Measurements from ENCODE around the gene GAS6.
"Not testable (repeated sequence)": the region's sequence is repeated elsewhere in the genome, so short reads cannot be mapped to it uniquely, and the experiment has no call there.

Gene GAS6

GRCh38 chr13:113834496-113835200 lies 29.2 kb downstream of the GAS6 start:
- Histone ChIP-seq H3K4me1 (ENCODE audit: control insufficient read depth, insufficient read depth, low read length) (peaks cover 7% of the 10 kb centered on the region), H3K9me3 (ENCODE audit: control insufficient read depth, insufficient read depth, low read depth, low read length) (no peaks in the 10 kb centered on the region), H3K36me3 (ENCODE audit: control insufficient read depth in 2 of 2, insufficient read depth in 1 of 2, low read length in 2 of 2) (peaks cover 0 to 16% of the 10 kb centered on the region in 2 experiments; a peak in 1 of 3 replicates), H3K27ac (ENCODE audit: extremely low read depth, low read depth, low read length) (no peak overlapping the region), H3K4me3 (ENCODE audit: low read depth, low read length) (no peak overlapping the region)
- CTCF ChIA-PET = no interaction called here
- POLR2A ChIA-PET = no interaction called here
- TF ChIP-seq ZNF654 (tag by site-specific recombination; IDR thresholded peaks at IDR 0.05; ENCODE audit: low read depth) = no peak
- TF ChIP-seq KLF7 (tag by site-specific recombination; IDR thresholded peaks at IDR 0.05; ENCODE audit: borderline replicate concordance) = no peak
- TF ChIP-seq ZNF701 (tag by site-specific recombination; IDR thresholded peaks at IDR 0.05) = no peak
- TF ChIP-seq REPIN1 (tag by site-specific recombination; IDR thresholded peaks at IDR 0.05; ENCODE audit: low read depth) = no peak
- no peak for TF ChIP-seq ZNF362 (tag by site-specific recombination; IDR thresholded peaks at IDR 0.05)
- no peak for TF ChIP-seq ZNF658 (tag by site-specific recombination; IDR thresholded peaks at IDR 0.05)
- TF ChIP-seq ZNF140 (tag by site-specific recombination; IDR thresholded peaks at IDR 0.05) = no peak
- TF ChIP-seq ZNF610 (tag by site-specific recombination; IDR thresholded peaks at IDR 0.05; ENCODE audit: borderline replicate concordance) = no peak
- no peak for TF ChIP-seq ZNF623 (tag by site-specific recombination; IDR thresholded peaks at IDR 0.05)
- TF ChIP-seq ZSCAN23 (tag by site-specific recombination; IDR thresholded peaks at IDR 0.05) = no peak
- no peak for TF ChIP-seq ZBTB26 (tag by site-specific recombination; optimal IDR thresholded peaks at IDR 0.05)
- no peak for TF ChIP-seq ZNF48 (tag by site-specific recombination; IDR thresholded peaks at IDR 0.05)
- TF ChIP-seq ZNF449 (tag by site-specific recombination; IDR thresholded peaks at IDR 0.05) = no peak
- no peak for TF ChIP-seq SCRT1 (tag by site-specific recombination; IDR thresholded peaks at IDR 0.05; ENCODE audit: borderline replicate concordance)
- no peak for TF ChIP-seq ZNF114 (tag by site-specific recombination; IDR thresholded peaks at IDR 0.05)
- no peak for TF ChIP-seq MZF1 (tag by site-specific recombination; IDR thresholded peaks at IDR 0.05; ENCODE audit: borderline replicate concordance)
- no peak for TF ChIP-seq ZNF521 (tag by site-specific recombination; IDR thresholded peaks at IDR 0.05)
- TF ChIP-seq ZNF10 (tag by site-specific recombination; IDR thresholded peaks at IDR 0.05) = no peak
- TF ChIP-seq ZNF133 (tag by site-specific recombination; IDR thresholded peaks at IDR 0.05) = no peak

- H3K4me1 ChIP-seq (ENCODE audit: control insufficient read depth, insufficient read depth, low read length); CTCF ChIA-PET; H3K27ac ChIP-seq (ENCODE audit: extremely low read depth, low read depth, low read length); H3K9me3 ChIP-seq (ENCODE audit: control insufficient read depth, insufficient read depth, low read depth, low read length); POLR2A ChIA-PET; H3K4me3 ChIP-seq (ENCODE audit: low read depth, low read length): not testable (repeated sequence)
- H3K36me3 ChIP-seq (ENCODE audit: control insufficient read depth in 2 of 2, insufficient read depth in 1 of 2, low read length in 2 of 2) = peaks cover 0 to 16% of the 10 kb centered on the region in 2 experiments; a peak in 1 of 3 replicates
Measured at GRCh38 chr13:113834006-113834405, 29.9 kb downstream of the GAS6 start.

All from HEK293 (cell line).